Measurements from ENCODE around the gene PGAP6. TPM values are rescaled to one million over a fixed set of nuclear protein-coding genes. Genes with fewer than 3 reads are reported as not detected.

Gene PGAP6
- total RNA-seq, 2 donors from 2014 or later: 39.4 to 46.8 TPM

GRCh38 chr16:361872-362701, 19.7 kb downstream of the PGAP6 start:
- ATAC-seq (peak; percentile 85 to 87), DNase-seq (ENCODE audit: low spot score) (peak; percentile 80)
- H3K4me3 Mint-ChIP-seq: no peak overlapping the region
- peaks cover 5 to 6% of the 10 kb centered on the region in 2 donors for H3K4me1 Mint-ChIP-seq (ENCODE audit: low read depth in 2 of 2)
- no peak overlapping the region for H3K27ac Mint-ChIP-seq
- no peaks in the 10 kb centered on the region for H3K36me3 Mint-ChIP-seq
- no peaks in the 10 kb centered on the region for H3K9me3 Mint-ChIP-seq
- no peaks in the 10 kb centered on the region for H3K27me3 Mint-ChIP-seq

DNA sequence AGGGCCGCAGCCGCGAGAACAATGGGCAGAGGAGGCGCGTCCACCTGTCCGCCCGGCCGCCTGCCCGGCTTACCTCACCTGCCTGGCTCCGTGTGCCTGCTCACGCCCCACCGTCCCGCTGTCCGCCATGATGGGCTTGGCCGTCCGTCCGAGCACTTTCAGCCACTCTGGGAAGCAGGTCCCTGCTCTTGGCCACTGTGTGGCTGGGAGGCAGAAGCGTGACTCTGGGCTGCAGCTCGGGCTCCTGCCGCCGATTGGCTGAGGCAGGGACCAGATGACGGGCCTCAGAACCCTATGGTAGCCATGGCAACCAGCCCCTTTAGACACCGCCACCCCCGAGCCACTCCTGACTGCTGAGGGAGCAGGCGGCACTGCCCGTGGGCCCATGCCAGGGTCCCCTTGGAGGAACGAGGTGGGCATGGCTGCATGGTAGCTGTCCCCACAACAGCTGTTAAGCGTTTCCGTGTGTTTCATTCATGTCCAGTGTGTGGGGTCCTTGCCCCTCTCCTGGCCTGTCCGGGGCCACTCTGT, 20.4 kb downstream of the PGAP6 start:
- Mint-ChIP-seq H3K9me3 (no peaks in the 10 kb centered on the region), H3K27ac (no peak overlapping the region)

DNA sequence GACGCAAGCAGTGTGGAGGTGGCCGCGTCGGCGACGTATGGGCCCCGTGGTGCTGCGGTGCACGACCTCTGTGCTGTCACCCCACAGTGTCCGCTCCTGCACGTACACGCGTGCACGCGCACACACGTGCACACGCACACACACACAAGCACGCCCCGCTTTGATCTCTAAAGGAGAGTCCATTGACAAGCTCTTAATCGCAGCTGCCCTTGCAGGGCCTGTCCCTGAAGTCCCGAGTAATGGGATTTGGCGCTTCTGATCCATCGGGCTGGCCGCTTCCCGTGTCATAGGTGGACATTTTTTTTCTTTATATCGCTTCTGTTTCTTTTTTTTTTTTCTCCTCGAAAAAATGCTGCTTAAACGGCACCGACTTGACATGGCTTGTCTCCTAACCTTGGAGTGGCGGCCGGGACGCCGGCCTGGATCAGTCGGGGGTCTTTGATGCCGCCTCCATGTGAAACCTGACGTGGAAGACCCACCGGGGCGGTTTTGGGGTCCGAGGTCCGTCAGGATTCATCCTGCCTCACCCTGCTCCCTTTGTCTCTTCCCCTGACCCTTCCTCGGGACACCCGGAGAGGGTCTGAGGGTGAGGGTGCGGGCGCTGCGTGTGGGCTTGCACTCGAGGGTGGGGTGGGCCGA, 21.0 kb downstream of the PGAP6 start:
- no peak overlapping the region for H3K27ac Mint-ChIP-seq
- no peaks in the 10 kb centered on the region for H3K36me3 Mint-ChIP-seq
- peaks cover 5 to 6% of the 10 kb centered on the region in 2 donors for H3K4me1 Mint-ChIP-seq (ENCODE audit: low read depth in 2 of 2)
- H3K9me3 Mint-ChIP-seq: no peaks in the 10 kb centered on the region
- ATAC-seq (no peak), DNase-seq (ENCODE audit: low spot score) (no peak)
- no peaks in the 10 kb centered on the region for H3K27me3 Mint-ChIP-seq
- no peak overlapping the region for H3K4me3 Mint-ChIP-seq

More for the DNA sequence above, 20.4 kb downstream of the PGAP6 start:
- ATAC-seq: no peak
- H3K4me1 Mint-ChIP-seq (ENCODE audit: low read depth in 2 of 2): peaks cover 5 to 6% of the 10 kb centered on the region in 2 donors
- H3K4me3 Mint-ChIP-seq: no peak overlapping the region
- no peaks in the 10 kb centered on the region for H3K27me3 Mint-ChIP-seq
- DNase-seq (ENCODE audit: low spot score): no peak
- no peaks in the 10 kb centered on the region for H3K36me3 Mint-ChIP-seq

- Mint-ChIP-seq H3K9me3 (no peaks in the 10 kb centered on the region), H3K4me3 (no peak overlapping the region), H3K27me3 (no peaks in the 10 kb centered on the region), H3K27ac (no peak overlapping the region), H3K4me1 (ENCODE audit: low read depth in 2 of 2) (peaks cover 6 to 11% of the 10 kb centered on the region in 2 donors), H3K36me3 (no peaks in the 10 kb centered on the region)
- no peak for ATAC-seq
- DNase-seq (ENCODE audit: low spot score): no peak
Observed at GRCh38 chr16:359871-360697, 21.7 kb downstream of the PGAP6 start.

GRCh38 chr16:359067-359763, 22.6 kb downstream of the PGAP6 start:
- Mint-ChIP-seq H3K27me3 (no peaks in the 10 kb centered on the region), H3K9me3 (no peaks in the 10 kb centered on the region), H3K36me3 (no peaks in the 10 kb centered on the region), H3K27ac (no peak overlapping the region), H3K4me1 (ENCODE audit: low read depth in 2 of 2) (peaks cover 9 to 15% of the 10 kb centered on the region in 2 donors), H3K4me3 (no peak overlapping the region)
- ATAC-seq (no peak), DNase-seq (ENCODE audit: low spot score) (no peak)

DNA sequence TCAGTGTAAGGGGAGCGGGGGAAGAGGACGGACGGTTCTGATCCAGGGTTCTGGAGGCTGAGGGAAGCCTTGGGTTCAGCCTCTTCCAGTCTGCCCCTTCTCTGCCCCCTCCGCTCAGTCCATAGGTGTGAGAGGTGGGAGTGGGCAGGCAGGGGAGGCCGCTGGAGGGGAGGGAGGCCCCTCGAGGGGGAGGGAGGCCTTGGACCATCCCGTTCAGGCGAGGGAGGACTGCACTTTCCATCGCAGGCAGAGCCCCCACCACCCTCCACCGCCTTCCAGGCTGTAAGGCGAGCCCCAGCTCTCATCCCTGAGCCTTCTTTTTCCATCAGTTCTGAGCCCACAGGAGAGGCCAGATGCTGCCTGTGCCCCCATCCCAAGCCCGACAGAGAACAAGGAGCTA, 25.0 kb downstream of the PGAP6 start:
- H3K36me3 Mint-ChIP-seq: no peaks in the 10 kb centered on the region
- no peak overlapping the region for H3K4me3 Mint-ChIP-seq
- no peaks in the 10 kb centered on the region for H3K9me3 Mint-ChIP-seq
- ATAC-seq (no peak), DNase-seq (ENCODE audit: low spot score) (no peak)
- peaks cover 8 to 17% of the 10 kb centered on the region in 2 donors for H3K4me1 Mint-ChIP-seq (ENCODE audit: low read depth in 2 of 2)
- peak overlapping the region in 1 of 2 donors; percentile 48 for H3K27ac Mint-ChIP-seq
- H3K27me3 Mint-ChIP-seq: no peaks in the 10 kb centered on the region

DNA sequence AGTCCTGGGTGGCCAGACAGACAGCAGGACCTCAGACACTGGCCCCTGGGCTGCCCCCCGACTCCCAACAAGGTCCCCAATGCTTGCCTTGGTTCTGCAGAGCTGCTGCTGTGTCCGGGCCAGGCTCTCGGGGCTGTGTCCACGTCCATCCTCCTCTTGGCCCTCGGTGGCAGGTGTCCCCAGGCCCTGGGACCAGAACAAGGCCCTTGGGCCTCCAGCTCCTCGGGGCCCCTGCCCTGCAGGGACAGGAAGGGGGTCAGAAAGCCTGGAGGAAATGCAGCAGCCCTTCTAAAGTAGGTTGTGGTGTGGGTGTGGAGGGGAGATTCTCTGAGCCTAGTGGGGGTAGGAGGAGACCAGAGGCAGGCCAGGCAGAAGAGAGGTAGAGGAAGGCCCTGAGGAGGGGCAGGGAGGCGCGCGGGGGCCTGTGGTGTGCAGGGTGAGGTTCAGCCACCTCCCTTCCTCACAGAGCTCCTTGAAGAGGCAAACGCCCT, 26.8 kb downstream of the PGAP6 start:
- DNase-seq (ENCODE audit: low spot score): no peak

GRCh38 chr16:354291-354881, 27.4 kb downstream of the PGAP6 start:
- H3K4me3 Mint-ChIP-seq: peak overlapping the region; percentile 65
- no peak for ATAC-seq
- no peak for DNase-seq (ENCODE audit: low spot score)
- peak overlapping the region; percentile 18 to 85 for H3K27ac Mint-ChIP-seq
- peaks cover 21 to 30% of the 10 kb centered on the region in 2 donors for H3K4me1 Mint-ChIP-seq (ENCODE audit: low read depth in 2 of 2)
- no peaks in the 10 kb centered on the region for H3K27me3 Mint-ChIP-seq
- no peaks in the 10 kb centered on the region for H3K36me3 Mint-ChIP-seq
- H3K9me3 Mint-ChIP-seq: no peaks in the 10 kb centered on the region

More for the DNA sequence above, 26.8 kb downstream of the PGAP6 start:
- H3K27me3 Mint-ChIP-seq: no peaks in the 10 kb centered on the region
- ATAC-seq: no peak
- no peaks in the 10 kb centered on the region for H3K36me3 Mint-ChIP-seq
- peaks cover 15 to 23% of the 10 kb centered on the region in 2 donors for H3K4me1 Mint-ChIP-seq (ENCODE audit: low read depth in 2 of 2)
- H3K27ac Mint-ChIP-seq: peak overlapping the region; percentile 72 to 85
- no peaks in the 10 kb centered on the region for H3K9me3 Mint-ChIP-seq
- H3K4me3 Mint-ChIP-seq: peak overlapping the region; percentile 65

- Mint-ChIP-seq H3K27ac (peak overlapping the region; percentile 18 to 85), H3K27me3 (no peaks in the 10 kb centered on the region), H3K4me1 (ENCODE audit: low read depth in 2 of 2) (peaks cover 26 to 37% of the 10 kb centered on the region in 2 donors), H3K9me3 (no peaks in the 10 kb centered on the region), H3K36me3 (no peaks in the 10 kb centered on the region), H3K4me3 (peak overlapping the region; percentile 65)
- DNase-seq (ENCODE audit: low spot score) (no peak), ATAC-seq (no peak)
Observed at GRCh38 chr16:353404-354290, 28.1 kb downstream of the PGAP6 start.

GRCh38 chr16:352547-353403, 29.0 kb downstream of the PGAP6 start, which contains the start of gene AXIN1:
TSS of gene AXIN1 (minus strand) at chr16:352723. CDS start at chr16:347025, 5,698 bp downstream.
- H3K27ac Mint-ChIP-seq: peak within 1 kb of the TSS; percentile 55 to 79

More at GRCh38 chr16:352547-353403, 29.0 kb downstream of the PGAP6 start, which contains the start of gene AXIN1:
- H3K9me3 Mint-ChIP-seq: no peaks in the 10 kb centered on the region
- peak within 1 kb of the TSS; percentile 84 for H3K4me3 Mint-ChIP-seq
- H3K4me1 Mint-ChIP-seq (ENCODE audit: low read depth in 2 of 2): peaks cover 34 to 44% of the 10 kb centered on the region in 2 donors
- ATAC-seq (peak; percentile 90 to 93), DNase-seq (ENCODE audit: low spot score) (peak; percentile 100)
- no peaks in the 10 kb centered on the region for H3K36me3 Mint-ChIP-seq
- no peaks in the 10 kb centered on the region for H3K27me3 Mint-ChIP-seq
